ENCODE measurements around the gene ZFHX3.

The ZFHX3 gene

GRCh38 chr16:72807245-72807644, 240.7 kb downstream of the ZFHX3 start:
- TF ChIP-seq TCF12 (IDR thresholded peaks at IDR 0.05; ENCODE audit: low read depth) = no peak
- no peak for TF ChIP-seq CREB1 (IDR thresholded peaks at IDR 0.05; ENCODE audit: low read depth)
- no peak for TF ChIP-seq TAF1 (IDR thresholded peaks at IDR 0.05; ENCODE audit: low read depth)
- TF ChIP-seq NFIC (IDR thresholded peaks at IDR 0.05) = no peak
- TF ChIP-seq ZBTB7A (IDR thresholded peaks at IDR 0.05; ENCODE audit: low read depth) = no peak
- TF ChIP-seq FOXM1 (IDR thresholded peaks at IDR 0.05; ENCODE audit: borderline replicate concordance, low read depth) = no peak
- TF ChIP-seq MAX (IDR thresholded peaks at IDR 0.05) = no peak
- TF ChIP-seq, protein P1, sequence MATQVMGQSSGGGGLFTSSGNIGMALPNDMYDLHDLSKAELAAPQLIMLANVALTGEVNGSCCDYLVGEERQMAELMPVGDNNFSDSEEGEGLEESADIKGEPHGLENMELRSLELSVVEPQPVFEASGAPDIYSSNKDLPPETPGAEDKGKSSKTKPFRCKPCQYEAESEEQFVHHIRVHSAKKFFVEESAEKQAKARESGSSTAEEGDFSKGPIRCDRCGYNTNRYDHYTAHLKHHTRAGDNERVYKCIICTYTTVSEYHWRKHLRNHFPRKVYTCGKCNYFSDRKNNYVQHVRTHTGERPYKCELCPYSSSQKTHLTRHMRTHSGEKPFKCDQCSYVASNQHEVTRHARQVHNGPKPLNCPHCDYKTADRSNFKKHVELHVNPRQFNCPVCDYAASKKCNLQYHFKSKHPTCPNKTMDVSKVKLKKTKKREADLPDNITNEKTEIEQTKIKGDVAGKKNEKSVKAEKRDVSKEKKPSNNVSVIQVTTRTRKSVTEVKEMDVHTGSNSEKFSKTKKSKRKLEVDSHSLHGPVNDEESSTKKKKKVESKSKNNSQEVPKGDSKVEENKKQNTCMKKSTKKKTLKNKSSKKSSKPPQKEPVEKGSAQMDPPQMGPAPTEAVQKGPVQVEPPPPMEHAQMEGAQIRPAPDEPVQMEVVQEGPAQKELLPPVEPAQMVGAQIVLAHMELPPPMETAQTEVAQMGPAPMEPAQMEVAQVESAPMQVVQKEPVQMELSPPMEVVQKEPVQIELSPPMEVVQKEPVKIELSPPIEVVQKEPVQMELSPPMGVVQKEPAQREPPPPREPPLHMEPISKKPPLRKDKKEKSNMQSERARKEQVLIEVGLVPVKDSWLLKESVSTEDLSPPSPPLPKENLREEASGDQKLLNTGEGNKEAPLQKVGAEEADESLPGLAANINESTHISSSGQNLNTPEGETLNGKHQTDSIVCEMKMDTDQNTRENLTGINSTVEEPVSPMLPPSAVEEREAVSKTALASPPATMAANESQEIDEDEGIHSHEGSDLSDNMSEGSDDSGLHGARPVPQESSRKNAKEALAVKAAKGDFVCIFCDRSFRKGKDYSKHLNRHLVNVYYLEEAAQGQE (IDR thresholded peaks at IDR 0.05; ENCODE audit: low read depth) = no peak
- no peak for TF ChIP-seq YY1 (IDR thresholded peaks at IDR 0.05; ENCODE audit: low read depth)
- TF ChIP-seq, protein P2, sequence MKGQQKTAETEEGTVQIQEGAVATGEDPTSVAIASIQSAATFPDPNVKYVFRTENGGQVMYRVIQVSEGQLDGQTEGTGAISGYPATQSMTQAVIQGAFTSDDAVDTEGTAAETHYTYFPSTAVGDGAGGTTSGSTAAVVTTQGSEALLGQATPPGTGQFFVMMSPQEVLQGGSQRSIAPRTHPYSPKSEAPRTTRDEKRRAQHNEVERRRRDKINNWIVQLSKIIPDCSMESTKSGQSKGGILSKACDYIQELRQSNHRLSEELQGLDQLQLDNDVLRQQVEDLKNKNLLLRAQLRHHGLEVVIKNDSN (IDR thresholded peaks at IDR 0.05) = no peak

- no peak for TF ChIP-seq CEBPB (IDR thresholded peaks at IDR 0.05)
- TF ChIP-seq, protein P2 (IDR thresholded peaks at IDR 0.05) = no peak
Observed at GRCh38 chr16:72805486-72805885, 242.4 kb downstream of the ZFHX3 start.

GRCh38 chr16:72800524-72801161, 247.3 kb downstream of the ZFHX3 start:
- TF ChIP-seq TEAD4 (IDR thresholded peaks at IDR 0.05) (no peak), CREB1 (IDR thresholded peaks at IDR 0.05; ENCODE audit: low read depth) (no peak), TCF12 (IDR thresholded peaks at IDR 0.05; ENCODE audit: low read depth) (no peak), FOXM1 (IDR thresholded peaks at IDR 0.05; ENCODE audit: borderline replicate concordance, low read depth) (no peak), TAF1 (IDR thresholded peaks at IDR 0.05; ENCODE audit: low read depth) (no peak), EP300 (IDR thresholded peaks at IDR 0.05; ENCODE audit: borderline replicate concordance) (no peak), EGR1 (IDR thresholded peaks at IDR 0.05) (no peak), MAX (IDR thresholded peaks at IDR 0.05) (no peak), NFIC (IDR thresholded peaks at IDR 0.05) (no peak), YY1 (IDR thresholded peaks at IDR 0.05; ENCODE audit: low read depth) (no peak)
- TF ChIP-seq, protein P1 (IDR thresholded peaks at IDR 0.05; ENCODE audit: low read depth) = no peak

GRCh38 chr16:72798264-72798663, 249.7 kb downstream of the ZFHX3 start:
- TF ChIP-seq CEBPB (IDR thresholded peaks at IDR 0.05) = no peak
- TF ChIP-seq, protein P1 (IDR thresholded peaks at IDR 0.05; ENCODE audit: low read depth) = no peak
- TF ChIP-seq FOXM1 (IDR thresholded peaks at IDR 0.05; ENCODE audit: borderline replicate concordance, low read depth) = no peak
- TF ChIP-seq CREB1 (IDR thresholded peaks at IDR 0.05; ENCODE audit: low read depth) = no peak
- no peak for TF ChIP-seq MAX (IDR thresholded peaks at IDR 0.05)
- TF ChIP-seq EP300 (IDR thresholded peaks at IDR 0.05; ENCODE audit: borderline replicate concordance) = no peak
- TF ChIP-seq, protein P2 (IDR thresholded peaks at IDR 0.05) = no peak
